GM19035 (cell line): Measurements from ENCODE around the gene KCNIP3.

Source experiments
- ATAC-seq: cut with Tn5 transposase; IDR thresholded peaks from one replicate; pipeline ENCODE4 v1.9.1; 2021; ENCODE audit not compliant: unreplicated experiment

The KCNIP3 gene

GRCh38 chr2:95274291-95275150 lies 22.6 kb upstream of the KCNIP3 start, which contains the start of gene PROM2:
PROM2 (plus strand) TSS chr2:95274449; CDS start chr2:95274586, 137 bp downstream.
- ATAC-seq: no peak

DNA sequence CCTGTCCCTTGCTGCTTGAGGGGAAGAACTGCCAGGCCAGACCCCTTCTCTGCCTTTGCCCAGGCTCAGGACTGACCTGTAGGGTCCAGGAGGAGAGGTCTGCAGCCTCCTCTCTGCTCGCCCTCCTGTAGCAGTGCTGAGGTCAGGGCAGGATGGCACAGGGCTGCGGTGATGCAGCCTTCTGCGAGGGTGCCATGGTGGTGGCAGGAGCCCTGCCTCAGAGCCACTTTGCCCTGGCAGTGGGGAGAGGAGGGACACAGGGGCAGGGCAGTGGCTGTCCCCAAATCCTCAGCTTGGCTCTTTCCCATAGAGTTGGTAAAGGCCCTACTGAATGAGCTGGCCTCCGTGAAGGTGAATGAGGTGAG lies 22.0 kb upstream of the KCNIP3 start:
- ATAC-seq: no peak

DNA sequence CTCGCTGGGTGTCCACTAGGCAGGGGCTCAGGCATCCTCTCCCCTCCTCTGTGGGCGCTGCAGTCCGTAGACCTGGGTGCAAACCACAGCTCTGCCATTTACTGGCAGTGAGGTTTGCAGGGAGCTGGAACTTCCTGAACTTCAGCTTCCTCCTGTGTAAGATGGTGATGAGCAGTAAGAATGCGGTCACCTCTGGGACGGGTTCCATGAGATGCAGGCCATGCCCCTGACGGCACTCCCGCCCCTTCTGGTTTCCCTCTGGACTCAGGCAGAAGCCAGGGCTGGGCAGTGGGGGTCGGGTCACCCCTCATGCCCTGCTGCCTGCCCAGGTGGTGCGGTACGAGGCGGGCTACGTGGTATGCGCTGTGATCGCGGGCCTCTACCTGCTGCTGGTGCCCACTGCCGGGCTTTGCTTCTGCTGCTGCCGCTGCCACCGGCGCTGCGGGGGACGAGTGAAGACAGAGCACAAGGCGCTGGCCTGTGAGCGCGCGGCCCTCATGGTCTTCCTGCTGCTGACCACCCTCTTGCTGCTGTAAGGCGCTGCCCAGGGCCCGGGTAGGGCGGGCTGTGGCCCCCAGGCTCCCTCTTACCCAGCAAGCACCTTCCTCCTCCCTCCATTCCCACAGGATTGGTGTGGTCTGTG lies 21.4 kb upstream of the KCNIP3 start:
- ATAC-seq: no peak

- ATAC-seq: no peak
Measured at GRCh38 chr2:95276244-95276887, 20.8 kb upstream of the KCNIP3 start.

- no peak for ATAC-seq
Measured at GRCh38 chr2:95276888-95277245, 20.3 kb upstream of the KCNIP3 start.

DNA sequence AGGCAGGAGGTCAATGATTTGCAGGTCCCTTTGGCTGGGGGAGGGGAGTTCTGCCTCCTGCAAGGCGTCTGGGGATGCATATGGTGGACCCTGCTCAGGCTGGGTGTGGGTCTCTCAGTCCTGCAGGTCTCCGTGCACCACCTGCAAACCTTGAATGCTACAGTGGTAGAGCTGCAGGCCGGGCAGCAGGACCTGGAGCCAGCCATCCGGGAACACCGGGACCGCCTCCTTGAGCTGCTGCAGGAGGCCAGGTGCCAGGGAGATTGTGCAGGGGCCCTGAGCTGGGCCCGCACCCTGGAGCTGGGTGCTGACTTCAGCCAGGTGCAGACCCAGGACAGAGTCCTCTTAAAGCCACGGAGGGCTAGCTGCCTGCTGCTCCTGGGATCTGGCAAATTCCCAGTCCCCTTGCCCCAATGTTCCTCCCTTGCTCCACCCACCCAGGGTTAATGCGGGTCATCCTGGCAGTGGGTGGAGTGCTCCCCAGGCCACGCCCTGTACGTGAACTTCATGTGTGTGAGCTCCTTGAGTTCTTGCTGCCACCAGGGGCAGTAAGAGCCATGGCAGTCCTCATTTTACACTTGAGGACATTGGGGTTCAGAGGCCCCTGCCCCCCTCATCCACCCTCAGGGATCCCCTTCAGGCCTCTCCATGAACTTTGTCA lies 19.8 kb upstream of the KCNIP3 start:
- no peak for ATAC-seq

- no peak for ATAC-seq
Measured at GRCh38 chr2:95278051-95278471, 19.1 kb upstream of the KCNIP3 start.

DNA sequence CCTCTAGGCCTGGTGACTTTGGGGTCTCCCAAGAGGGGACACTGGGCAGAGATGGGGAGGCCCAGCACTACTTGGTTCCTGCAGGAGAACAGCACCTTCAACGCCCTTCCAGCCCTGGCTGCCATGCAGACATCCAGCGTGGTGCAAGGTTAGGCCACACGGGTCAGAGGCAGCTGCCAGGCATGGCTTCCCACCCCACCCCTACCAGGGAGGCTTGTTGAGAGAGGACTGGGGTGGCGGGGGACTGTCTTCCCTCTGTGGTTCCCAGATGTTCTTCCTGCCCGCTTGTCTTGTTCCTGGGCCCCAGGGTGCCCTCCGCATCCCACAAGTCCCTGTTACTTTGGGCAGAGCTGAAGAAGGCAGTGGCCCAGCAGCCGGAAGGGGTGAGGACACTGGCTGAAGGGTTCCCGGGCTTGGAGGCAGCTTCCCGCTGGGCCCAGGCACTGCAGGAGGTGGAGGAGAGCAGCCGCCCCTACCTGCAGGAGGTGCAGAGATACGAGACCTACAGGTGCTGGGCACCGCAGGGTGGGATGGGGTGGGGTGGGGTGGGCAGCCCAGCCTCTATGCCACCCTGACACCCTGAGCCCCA lies 18.4 kb upstream of the KCNIP3 start:
- no peak for ATAC-seq

- no peak for ATAC-seq
Measured at GRCh38 chr2:95279435-95280035, 17.6 kb upstream of the KCNIP3 start.

- no peak for ATAC-seq
Measured at GRCh38 chr2:95281071-95281470, 16.1 kb upstream of the KCNIP3 start.

- no peak for ATAC-seq
Measured at GRCh38 chr2:95281786-95282185, 15.4 kb upstream of the KCNIP3 start.

DNA sequence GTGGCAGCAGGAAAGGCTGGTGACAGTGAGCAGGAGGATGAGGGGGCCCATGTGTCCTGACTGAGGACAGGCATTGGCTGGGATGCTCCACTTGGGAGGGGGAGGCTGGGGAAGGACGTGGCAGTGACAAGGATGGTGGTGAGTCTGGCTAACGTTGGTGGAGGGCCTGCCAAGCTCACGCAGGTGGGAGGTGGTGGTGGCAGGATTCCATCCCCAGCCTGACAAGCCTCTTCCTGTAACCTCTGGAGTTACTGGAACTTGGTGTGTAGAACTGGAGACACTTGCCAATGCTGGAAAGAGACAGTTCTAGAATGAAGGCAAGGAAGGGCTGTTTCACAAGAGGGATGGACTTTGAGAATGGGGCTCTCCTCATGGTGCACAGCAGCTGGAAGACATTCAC lies 14.7 kb upstream of the KCNIP3 start:
- no peak for ATAC-seq

DNA sequence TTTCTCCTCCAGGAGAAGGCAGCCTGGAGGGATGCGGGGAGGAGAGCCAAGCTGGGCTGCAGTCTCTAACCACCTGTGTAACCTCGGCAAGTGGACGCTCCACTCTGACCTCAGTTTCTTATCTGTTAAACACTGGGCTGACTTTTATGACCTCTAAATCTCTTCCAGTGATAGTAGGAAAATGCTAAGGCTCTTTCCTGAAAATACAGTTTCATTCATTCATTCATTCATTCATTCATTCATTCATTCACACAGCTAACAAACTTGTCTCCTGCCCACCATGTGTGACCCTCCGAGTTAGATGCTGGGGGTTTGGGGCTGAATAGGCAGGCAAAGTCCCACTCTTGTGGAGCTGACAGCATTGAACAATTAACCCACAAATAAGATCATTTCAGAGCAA lies 13.6 kb upstream of the KCNIP3 start:
- ATAC-seq: no peak

DNA sequence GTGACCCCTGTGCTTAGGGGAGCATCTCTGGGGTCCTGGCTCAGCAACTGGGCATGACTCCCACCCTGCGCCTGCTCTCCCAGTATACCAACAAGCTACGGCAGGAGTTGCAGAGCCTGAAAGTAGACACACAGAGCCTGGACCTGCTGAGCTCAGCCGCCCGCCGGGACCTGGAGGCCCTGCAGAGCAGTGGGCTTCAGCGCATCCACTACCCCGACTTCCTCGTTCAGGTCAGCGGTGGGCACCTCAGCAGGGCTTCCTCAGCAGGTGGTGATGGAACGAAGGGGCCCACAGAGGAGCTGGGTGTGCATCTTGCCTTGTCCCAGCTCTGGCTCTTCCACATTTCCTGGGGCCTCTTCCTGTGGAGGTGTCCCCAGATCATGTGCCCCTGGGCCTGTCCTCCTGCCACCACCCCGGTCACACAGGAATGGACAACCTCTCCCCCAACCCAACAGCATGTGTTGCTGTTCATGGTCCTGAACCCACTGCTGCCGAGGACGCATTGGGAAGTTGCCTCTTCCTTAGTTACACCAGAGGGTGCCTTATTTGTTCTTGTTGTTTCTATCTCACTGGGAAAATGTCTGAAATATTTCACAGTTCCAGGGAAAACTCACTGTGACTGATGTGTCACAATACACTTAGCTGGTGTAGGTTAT lies 12.1 kb upstream of the KCNIP3 start:
- no peak for ATAC-seq

- no peak for ATAC-seq
Measured at GRCh38 chr2:95285542-95285932, 11.6 kb upstream of the KCNIP3 start.

DNA sequence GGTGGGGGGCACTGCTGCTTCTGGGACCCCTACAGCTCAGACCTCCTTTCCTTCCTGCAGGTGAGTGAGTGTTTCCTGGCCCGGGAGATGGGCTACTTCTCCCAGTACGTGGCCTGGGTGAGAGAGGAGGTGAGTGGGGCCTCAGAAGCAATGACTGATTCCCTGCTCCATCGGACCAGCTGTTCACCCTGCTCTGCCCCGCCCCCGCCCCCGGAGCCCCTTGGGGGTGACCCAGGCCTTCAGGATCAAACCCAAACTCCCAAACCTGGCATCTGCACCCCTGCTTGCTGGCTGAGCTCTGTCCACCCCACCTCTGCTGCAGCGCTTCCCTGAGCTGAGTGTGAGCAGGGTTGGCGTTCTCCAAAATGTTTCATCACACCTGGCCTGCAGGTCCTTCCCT lies 9.8 kb upstream of the KCNIP3 start:
- ATAC-seq: no peak

GRCh38 chr2:95287806-95288205 lies 9.3 kb upstream of the KCNIP3 start:
- ATAC-seq: no peak

DNA sequence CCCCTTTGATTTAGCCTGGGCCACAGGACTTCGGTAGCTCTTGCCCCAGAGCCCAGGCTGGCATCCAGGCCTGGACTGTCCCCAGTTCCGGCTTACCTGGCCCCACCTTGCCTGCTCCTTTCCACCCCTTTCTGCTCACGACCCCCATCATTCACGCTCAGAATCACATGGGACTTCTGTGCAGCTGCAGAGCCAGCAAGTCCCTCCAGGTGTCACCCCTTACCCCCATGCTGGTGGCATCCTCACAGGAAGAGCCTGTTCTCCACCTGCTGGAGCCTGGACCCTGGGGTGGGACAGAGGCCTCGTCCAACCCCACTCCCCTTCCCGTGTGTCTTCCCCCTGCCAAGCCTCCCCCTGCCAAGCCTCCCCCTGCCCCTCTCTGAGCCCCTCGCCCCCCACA lies 7.9 kb upstream of the KCNIP3 start:
- ATAC-seq: no peak

GRCh38 chr2:95291222-95291621 lies 5.9 kb upstream of the KCNIP3 start:
- no peak for ATAC-seq

DNA sequence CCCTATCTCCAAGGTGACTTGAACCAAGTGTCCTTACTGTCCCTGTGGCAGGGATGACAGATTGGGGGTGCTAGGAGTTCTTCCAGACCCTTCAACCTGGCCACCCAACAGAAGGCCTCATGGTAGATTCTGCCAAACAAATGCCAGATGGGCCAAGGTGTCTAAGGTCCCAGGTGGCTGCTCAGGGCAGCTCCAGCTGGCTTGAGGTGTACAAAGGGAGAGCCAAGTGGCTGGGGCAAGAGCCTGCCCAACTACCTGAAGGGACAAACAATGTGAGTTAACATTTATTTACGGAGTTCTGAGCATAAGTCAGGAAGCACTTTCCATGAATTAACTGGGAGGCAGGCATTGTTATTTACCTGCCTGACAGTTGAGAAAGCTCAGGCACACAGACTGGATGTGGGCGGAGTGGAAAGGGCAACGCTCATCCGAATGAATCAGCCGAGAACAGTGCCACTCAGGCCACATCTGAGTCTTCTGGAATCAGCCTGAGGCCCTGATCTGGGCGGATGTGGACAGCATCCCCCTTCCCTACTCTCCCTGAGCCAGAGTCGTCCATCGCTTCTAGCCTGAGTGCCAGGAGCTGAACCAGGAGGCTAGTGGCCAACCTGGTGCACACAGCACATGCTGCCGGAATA lies 4.4 kb upstream of the KCNIP3 start:
- ATAC-seq: no peak
